GM19438 (cell line): ENCODE measurements around the gene TBC1D16.

Experiments
- ATAC-seq: cut with Tn5 transposase; IDR thresholded peaks from one replicate; pipeline ENCODE4 v1.9.1; 2021; ENCODE audit warnings: low read depth; ENCODE audit not compliant: unreplicated experiment

The TBC1D16 gene

DNA sequence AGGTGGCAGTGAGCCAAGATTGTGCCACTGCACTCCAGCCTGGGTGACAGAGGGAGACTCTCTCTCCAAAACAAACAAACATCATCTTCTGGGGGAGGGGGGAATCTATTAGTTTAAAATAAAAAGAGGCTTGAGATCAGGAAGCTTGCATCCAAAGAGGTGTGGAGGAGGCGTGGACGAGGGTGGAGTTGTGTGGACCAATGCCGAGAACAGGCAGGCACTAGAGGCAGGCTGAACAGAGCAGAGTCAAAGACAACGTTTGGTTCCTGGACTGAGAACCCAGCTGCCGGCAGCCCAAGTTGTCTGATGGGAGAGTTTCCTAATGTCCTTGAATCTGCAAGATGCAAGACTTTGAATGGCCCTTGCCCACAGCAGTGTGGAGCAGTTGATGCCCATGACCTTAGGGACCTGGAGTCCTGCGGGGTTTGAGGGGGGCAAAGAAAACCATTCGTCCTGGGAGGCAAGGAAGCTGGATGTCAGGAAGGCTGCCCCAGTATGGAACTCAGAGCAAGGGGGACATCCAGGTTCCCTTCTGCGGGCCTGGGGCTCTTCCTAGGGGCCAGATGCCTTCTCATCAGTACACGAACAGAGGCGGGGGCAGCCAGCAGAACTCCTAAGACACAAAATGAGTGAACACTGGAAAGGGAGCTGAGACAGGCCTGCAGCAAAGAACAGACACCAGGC is 9.2 kb downstream of the TBC1D16 start:
- ATAC-seq, result no peak

GRCh38 chr17:80025796-80026195 is 9.9 kb downstream of the TBC1D16 start:
- ATAC-seq, result no peak

GRCh38 chr17:80025140-80025539 is 10.5 kb downstream of the TBC1D16 start:
- ATAC-seq, result no peak

- no peak for ATAC-seq
Measured at GRCh38 chr17:80024206-80024972, 11.3 kb downstream of the TBC1D16 start.

DNA sequence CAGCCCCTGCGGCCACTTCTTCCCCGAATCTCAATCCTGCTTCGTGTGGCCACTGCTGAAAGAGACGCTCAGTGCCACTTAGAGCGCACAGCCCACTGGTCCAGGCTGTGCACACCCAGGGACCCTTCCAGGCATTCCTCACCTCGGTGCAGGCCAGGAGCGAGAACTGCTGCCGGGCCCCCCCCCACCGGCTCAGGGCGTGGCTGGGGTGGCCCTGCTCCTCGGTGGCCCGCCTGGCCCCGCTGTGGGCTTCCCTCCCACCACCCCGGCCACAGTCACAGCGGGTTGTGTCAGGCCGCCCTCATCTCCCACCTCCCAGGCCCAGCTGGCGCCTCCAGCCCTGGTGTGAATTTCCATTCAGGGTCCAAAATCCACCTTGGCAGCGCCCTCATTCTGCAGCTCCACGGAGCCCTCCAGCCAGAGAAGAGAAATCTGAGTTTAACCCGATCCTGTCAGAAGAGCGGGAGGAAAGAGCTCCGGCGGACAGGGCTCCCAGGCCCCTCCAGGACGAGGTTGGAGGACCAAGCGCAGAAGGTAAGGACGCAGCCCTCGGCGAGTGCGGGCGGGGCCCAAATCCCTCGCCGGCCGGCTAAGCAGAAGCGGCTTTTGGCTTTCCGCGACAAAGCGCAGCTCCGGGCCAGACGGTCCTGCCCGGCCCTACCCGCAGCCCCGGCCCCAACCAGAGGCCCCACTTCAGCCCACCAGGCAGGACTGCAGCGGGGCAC is 12.0 kb downstream of the TBC1D16 start:
- no peak for ATAC-seq

- no peak for ATAC-seq
Measured at GRCh38 chr17:80021600-80021999, 14.1 kb downstream of the TBC1D16 start.

GRCh38 chr17:80018917-80019651 is 16.6 kb downstream of the TBC1D16 start:
- ATAC-seq, result no peak

DNA sequence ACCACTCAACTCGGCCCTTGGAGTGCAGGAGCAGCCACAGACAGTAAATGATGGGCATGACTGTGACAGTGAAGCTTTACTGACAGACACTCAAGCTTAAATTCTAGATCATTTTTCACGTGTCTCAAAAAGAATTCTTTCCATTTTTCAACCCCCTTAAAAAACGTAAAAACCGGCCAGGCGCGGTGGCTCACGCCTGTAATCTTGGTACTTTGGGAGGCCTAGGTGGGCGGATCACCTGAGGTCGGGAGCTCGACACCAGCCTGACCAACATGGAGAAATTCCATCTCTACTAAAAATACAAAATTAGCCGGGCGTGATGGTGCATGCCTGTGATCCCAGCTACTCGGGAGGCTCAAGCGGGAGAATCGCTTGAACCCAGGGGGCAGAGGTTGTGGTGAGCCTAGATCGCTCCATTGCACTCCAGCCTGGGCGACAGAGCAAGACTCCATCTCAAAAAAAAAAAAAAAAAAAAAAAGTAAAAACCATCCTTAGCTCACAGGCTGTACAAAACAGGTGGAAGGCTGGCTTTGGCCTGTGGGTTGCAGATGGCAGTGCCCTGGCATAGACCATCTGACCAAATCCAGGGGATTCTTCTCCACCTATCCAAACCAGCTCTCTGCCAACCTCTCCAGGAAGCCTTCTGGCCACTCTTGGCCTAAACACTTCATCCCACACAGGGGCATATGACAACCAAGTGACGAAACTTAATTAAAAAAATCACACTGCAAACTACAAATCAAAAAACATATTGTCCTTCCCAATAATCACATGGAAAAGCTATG is 18.3 kb downstream of the TBC1D16 start:
- no peak for ATAC-seq

DNA sequence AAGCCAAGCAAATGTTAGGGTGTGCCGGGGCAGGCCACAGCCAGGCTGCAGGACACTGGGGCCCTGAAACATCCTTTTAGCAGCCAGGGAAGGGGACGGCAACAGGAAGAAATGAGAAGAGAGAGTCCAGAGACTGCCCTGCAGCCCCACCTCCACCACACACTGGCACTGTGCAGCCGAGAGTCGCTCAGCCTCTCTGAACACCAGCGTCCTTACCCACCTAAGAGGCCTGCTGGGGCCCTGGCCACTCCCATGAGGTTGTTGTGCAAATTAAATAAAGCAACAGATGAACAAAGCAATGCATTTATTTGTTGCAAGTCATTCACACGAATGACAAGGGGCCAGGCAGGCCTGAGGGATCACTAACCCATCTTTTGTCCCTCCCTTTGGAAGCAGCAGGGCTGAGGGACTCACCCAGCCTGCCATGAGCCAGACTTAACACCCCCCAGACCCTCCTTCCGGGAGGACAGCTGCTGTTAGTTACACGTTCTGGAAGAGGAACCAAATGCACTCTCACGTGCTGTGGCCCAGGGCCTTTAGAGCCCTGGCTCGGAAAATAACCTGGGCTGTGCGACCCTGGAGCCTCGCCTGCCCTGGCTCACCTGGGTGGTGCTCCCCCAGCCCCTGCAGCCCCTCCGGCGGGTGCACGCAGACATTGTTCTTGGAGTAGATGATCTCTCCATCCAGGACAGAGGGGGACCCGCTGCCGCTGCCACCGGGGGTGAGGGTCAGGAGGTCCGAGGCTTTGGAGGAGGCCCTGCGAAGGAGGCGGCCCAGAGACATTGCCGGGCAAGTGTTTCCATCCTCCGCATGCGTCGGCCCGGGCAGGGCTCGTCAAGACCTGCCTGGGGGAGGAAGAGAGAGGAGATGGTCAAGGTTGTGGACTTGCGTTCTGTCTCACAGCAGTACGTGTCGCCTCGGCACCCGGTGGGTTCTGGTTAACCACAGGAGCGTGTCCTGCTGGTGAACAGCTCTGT is 22.6 kb downstream of the TBC1D16 start:
- no peak for ATAC-seq

DNA sequence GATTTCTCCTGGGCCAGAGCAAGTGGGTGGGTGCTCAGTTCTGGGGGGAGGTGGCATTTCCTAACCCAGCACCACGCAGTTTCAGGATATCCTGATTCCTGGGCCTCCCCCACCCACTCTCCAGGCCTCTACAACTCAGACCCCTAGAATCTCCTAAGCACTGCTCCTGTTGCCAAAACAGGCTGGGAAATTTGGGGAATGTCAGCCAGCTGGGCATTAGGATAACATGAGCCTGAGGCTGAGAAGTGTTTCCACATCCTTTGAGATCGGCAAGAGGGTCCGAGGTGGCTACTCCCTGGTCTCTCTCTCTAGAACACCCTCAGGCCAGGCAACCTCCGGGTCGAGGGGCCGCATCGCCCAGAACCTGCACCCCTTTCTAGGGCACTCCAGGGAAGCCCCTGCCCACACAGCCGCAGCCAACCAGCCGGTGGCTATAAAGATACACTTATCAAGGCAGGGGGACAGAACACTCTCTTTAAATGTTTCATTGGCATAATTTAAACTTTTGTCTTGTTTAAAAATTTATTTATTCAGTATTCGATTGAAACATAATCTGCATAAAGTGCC is 23.6 kb downstream of the TBC1D16 start:
- ATAC-seq, result no peak

- no peak for ATAC-seq
Measured at GRCh38 chr17:80010283-80010858, 25.3 kb downstream of the TBC1D16 start.

- ATAC-seq, result no peak
Measured at GRCh38 chr17:80009391-80010282, 26.0 kb downstream of the TBC1D16 start.

GRCh38 chr17:80008848-80009247 is 26.8 kb downstream of the TBC1D16 start:
- ATAC-seq, result no peak

DNA sequence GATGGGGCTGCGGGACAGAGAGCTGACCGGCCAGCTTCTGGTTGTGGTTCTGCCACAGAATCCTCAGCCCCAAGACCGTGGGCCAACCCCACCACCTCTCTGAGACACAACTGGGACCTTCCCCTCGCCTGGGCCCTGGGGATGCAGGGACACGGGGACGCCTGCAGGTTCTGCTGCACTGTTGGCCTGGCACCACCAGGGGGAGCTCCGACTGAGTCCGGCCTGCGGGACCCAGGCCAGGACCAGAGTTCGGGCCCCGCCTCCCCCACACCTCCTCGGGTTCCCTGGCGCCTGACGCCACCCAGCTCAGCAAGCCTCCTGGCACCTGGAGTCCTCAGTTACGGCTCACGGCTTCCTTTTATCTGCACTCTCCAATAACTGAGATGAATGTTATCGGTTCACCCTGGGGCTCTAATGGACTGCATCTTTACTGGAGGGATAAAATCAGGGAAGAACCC is 27.3 kb downstream of the TBC1D16 start:
- no peak for ATAC-seq

GRCh38 chr17:80007939-80008338 is 27.7 kb downstream of the TBC1D16 start:
- no peak for ATAC-seq

DNA sequence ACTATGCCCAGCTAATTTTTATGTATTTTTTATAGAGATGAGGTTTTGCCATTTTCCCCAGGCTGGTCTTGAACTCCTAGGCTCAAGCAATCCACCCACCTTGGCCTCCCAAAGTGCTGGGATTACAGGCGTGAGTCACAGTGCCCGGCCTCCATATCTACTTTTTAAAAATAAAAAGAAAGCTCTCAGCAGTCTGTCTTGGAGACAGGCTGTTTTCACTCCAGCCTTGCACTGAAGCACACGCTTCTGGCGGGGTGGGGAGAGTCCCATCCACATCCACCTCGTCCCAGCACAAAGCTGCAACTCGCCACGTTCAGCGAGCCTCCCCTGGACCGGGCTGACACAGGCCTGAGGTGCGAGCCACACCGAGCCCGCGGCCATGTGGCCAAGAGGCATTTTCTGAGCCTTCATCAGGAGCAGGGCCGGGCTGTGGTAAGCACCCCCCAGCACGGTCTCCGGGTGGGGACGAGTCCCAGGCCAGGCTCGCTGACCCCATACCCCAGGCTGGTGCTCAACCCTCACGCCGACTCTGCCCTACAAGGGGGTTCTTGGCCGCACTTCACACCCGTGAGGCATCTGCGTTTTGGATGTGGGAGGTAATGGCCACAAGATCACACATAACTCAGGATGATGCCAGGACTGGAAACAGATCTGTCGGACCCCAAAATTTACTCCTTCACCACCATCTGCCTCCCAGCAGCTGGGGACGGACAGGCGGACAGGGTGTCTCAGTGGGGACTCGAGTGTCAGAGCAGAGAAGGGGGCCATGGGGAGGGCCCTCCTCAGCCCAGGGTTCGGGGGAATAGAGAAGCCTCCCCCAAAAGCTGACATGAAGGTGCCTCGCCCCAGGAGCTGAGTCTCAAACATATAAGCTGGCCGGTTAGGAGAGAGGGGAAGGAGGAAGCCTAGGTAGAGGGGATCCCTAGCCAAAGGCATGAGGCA is 28.6 kb downstream of the TBC1D16 start:
- no peak for ATAC-seq
